T-helper 17 cell (primary cell): ENCODE data around the gene SURF4. TPM values are rescaled to one million over a fixed set of nuclear protein-coding genes. Genes with fewer than 3 reads are reported as not detected.
"Not testable (repeated sequence)": the region's sequence is repeated elsewhere in the genome, so short reads cannot be mapped to it uniquely, and the experiment has no call there.

Experiments
- ATAC-seq: fragments of 150-1000 bp; cut with Tn5 transposase; 2 replicates; pipeline ENCODE4 v1.10.0; 2021; ENCODE audit warnings: mild to moderate bottlenecking, moderate library complexity
- DNase-seq, 3 donors: peaks; one replicate each; pipeline versions ENCODE4 v3.0.0 to v3.0.0-alpha.2; 2020 to 2021
- H3K9me3 ChIP-seq: one replicate; pipeline ENCODE4 v1.7.0; 2013; ENCODE audit warnings: low read length, mild to moderate bottlenecking; ENCODE audit not compliant: control insufficient read depth, poor library complexity, severe bottlenecking
- H3K27ac Mint-ChIP-seq: one replicate; pipeline ENCODE4 v1.8.0; 2022; ENCODE audit warnings: mild to moderate bottlenecking, moderate library complexity, mixed read lengths
- H3K27me3 Mint-ChIP-seq: one replicate; pipeline ENCODE4 v1.8.0; 2022; ENCODE audit warnings: mixed read lengths
- H3K36me3 Mint-ChIP-seq: one replicate; pipeline ENCODE4 v1.8.0; 2022; ENCODE audit warnings: low read depth, mixed read lengths
- H3K4me1 Mint-ChIP-seq: one replicate; pipeline ENCODE4 v1.8.0; 2022; ENCODE audit warnings: mild to moderate bottlenecking, mixed read lengths
- H3K4me3 Mint-ChIP-seq: one replicate; pipeline ENCODE4 v1.8.0; 2022; ENCODE audit warnings: mild to moderate bottlenecking, moderate library complexity, mixed read lengths
- total RNA-seq, 4 donors: library from RNA in 2 of 4; stranded (reverse) in 2 of 4; gene quantifications; one replicate each; pipeline ENCODE4 v1.2.3 and lab custom pipeline; 2022 to 2026

Gene SURF4
- total RNA-seq, 2 donors from 2014 or later, result 116 to 124 TPM

GRCh38 chr9:133405508-133406438, 29.9 kb upstream of the SURF4 start:
- DNase-seq (no peak), ATAC-seq (no peak)
- Mint-ChIP-seq H3K4me3 (no peak overlapping the region), H3K4me1 (peaks cover 7% of the 10 kb centered on the region), H3K27me3 (no peaks in the 10 kb centered on the region), H3K36me3 (peaks cover 7% of the 10 kb centered on the region), H3K27ac (peak overlapping the region; percentile 79)
- H3K9me3 ChIP-seq, result no peaks in the 10 kb centered on the region

GRCh38 chr9:133404454-133405002, 28.7 kb upstream of the SURF4 start:
- DNase-seq, result no peak
- H3K27ac Mint-ChIP-seq, result no peak overlapping the region
- H3K4me1 Mint-ChIP-seq, result peaks cover 7% of the 10 kb centered on the region
- ATAC-seq, result no peak
- no peaks in the 10 kb centered on the region for H3K9me3 ChIP-seq
- no peak overlapping the region for H3K4me3 Mint-ChIP-seq
- no peaks in the 10 kb centered on the region for H3K27me3 Mint-ChIP-seq
- H3K36me3 Mint-ChIP-seq, result peaks cover 3% of the 10 kb centered on the region

DNA sequence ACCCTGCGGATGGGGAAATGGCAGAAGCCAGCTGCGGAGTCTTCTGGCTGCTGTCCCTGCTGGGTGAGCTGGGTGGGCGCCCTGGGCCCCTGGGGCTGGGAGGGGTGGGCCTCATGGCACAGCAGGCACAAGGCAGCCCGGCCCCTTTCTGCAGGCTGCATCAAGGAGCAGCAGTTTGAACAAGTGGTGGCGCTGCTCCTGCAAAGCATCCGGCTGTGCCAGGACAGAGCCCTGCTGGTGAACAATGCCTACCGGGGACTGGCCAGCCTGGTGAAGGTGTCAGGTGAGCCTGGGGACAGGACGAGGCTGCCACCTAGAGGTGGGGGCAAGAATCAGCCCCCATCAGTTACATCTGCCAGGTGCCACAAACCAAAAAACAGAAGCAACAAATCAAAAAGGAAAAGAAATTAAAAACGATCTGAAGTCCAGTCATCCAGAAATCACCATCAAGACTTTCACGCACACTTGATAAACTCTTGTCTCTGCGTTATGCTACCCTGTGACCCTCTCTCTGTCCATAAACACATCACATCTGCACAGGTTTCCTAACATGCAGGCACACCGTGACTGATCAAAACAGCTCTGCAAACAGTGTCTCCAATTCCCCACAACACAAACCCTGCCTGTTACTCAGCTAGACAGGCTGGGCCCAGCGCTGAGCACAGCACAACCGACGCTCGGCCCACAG, 28.1 kb upstream of the SURF4 start:
- H3K4me3 Mint-ChIP-seq, result no peak overlapping the region
- DNase-seq, result peak; percentile 35 to 59 (median 41)
- no peaks in the 10 kb centered on the region for H3K9me3 ChIP-seq
- H3K27me3 Mint-ChIP-seq, result no peaks in the 10 kb centered on the region
- H3K36me3 Mint-ChIP-seq, result peaks cover 3% of the 10 kb centered on the region
- no peak overlapping the region for H3K27ac Mint-ChIP-seq
- ATAC-seq, result peak; percentile 49
- peaks cover 7% of the 10 kb centered on the region for H3K4me1 Mint-ChIP-seq

- no peaks in the 10 kb centered on the region for H3K27me3 Mint-ChIP-seq
- no peak overlapping the region for H3K4me3 Mint-ChIP-seq
- H3K4me1 Mint-ChIP-seq, result peaks cover 7% of the 10 kb centered on the region
- H3K36me3 Mint-ChIP-seq, result peaks cover 3% of the 10 kb centered on the region
- peak overlapping the region; percentile 9 for H3K27ac Mint-ChIP-seq
- no peak for DNase-seq
- ATAC-seq, result no peak
- H3K9me3 ChIP-seq, result no peaks in the 10 kb centered on the region
Measured at GRCh38 chr9:133402689-133403088, 26.8 kb upstream of the SURF4 start.

DNA sequence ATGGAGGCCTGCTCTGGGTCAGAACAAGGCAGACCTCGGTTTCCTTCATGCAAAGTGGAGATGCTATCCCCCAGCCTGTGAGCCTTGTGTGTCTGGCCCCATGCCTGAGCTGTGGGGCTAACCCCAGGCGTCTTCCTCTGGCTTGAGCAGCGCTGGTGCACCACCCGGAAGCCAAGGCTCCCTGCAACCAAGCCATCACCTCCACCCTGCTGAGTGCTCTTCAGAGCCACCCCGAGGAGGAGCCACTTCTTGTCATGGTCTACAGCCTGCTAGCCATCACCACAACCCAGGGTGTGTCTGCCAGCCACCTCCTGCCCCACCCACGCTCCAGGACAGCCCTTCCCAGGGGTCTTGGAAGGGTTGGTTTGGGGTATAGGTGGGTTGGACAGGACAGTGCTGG, 25.7 kb upstream of the SURF4 start:
- Mint-ChIP-seq H3K4me1 (peaks cover 6% of the 10 kb centered on the region), H3K36me3 (peaks cover 3% of the 10 kb centered on the region), H3K27ac (peak overlapping the region; percentile 9), H3K27me3 (no peaks in the 10 kb centered on the region), H3K4me3 (no peak overlapping the region)
- H3K9me3 ChIP-seq, result no peaks in the 10 kb centered on the region
- ATAC-seq, result no peak
- DNase-seq, result no peak

GRCh38 chr9:133400292-133400691, 24.4 kb upstream of the SURF4 start:
- no peak for DNase-seq
- H3K4me1 Mint-ChIP-seq, result peaks cover 6% of the 10 kb centered on the region
- H3K27me3 Mint-ChIP-seq, result no peaks in the 10 kb centered on the region
- no peaks in the 10 kb centered on the region for H3K9me3 ChIP-seq
- H3K27ac Mint-ChIP-seq, result no peak overlapping the region
- no peak for ATAC-seq
- H3K36me3 Mint-ChIP-seq, result no peaks in the 10 kb centered on the region
- H3K4me3 Mint-ChIP-seq, result no peak overlapping the region

GRCh38 chr9:133397895-133398294, 22.0 kb upstream of the SURF4 start:
- H3K36me3 Mint-ChIP-seq, result no peaks in the 10 kb centered on the region
- no peak for DNase-seq
- H3K27me3 Mint-ChIP-seq, result no peaks in the 10 kb centered on the region
- H3K4me1 Mint-ChIP-seq, result peaks cover 6% of the 10 kb centered on the region
- H3K4me3 Mint-ChIP-seq, result no peak overlapping the region
- no peaks in the 10 kb centered on the region for H3K9me3 ChIP-seq
- ATAC-seq, result no peak
- H3K27ac Mint-ChIP-seq, result no peak overlapping the region

DNA sequence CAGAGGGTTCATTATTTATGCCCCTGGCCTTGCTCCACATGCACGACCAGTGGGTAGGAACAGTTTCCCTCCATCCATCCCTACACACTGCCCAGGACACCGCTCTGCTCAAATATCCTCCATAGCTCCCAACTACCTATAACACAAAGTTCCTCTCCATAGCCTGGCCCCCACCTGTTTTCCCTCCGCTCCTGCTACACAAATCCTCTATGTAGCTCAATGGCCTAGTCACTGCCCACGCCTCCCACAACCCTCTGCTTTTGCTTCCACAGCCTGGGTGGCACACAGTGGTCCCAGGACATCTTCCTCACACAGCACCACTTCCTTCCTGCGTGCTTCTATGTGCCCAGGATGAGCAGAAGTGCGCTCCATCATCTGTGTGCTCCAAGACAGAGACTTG, 21.5 kb upstream of the SURF4 start:
- no peak for ATAC-seq
- Mint-ChIP-seq H3K4me3 (no peak overlapping the region), H3K4me1 (peaks cover 6% of the 10 kb centered on the region), H3K36me3 (no peaks in the 10 kb centered on the region), H3K27me3 (no peaks in the 10 kb centered on the region), H3K27ac (no peak overlapping the region)
- DNase-seq, result no peak
- no peaks in the 10 kb centered on the region for H3K9me3 ChIP-seq

DNA sequence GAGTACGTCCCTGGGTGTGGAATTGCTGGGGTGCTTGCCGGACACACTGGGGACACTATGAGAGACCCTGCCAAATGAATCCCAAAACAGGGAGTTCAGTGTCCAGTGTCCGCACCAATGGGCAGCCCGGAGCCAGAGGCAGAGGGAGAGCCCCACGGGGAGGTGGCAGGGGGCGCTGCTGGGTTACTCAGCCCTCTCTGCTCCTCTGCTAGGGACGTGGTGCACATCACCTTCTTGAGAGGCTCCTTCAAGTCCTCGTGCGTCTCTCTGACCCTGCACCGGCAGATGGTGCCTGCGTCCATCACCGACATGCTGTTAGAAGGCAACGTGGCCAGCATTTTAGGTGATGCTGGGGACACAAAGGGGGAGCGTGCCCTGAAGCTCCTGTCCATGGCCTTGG, 21.1 kb upstream of the SURF4 start:
- Mint-ChIP-seq H3K36me3 (no peaks in the 10 kb centered on the region), H3K27ac (no peak overlapping the region), H3K27me3 (no peaks in the 10 kb centered on the region), H3K4me3 (no peak overlapping the region), H3K4me1 (peaks cover 5% of the 10 kb centered on the region)
- H3K9me3 ChIP-seq, result no peaks in the 10 kb centered on the region
- ATAC-seq (no peak), DNase-seq (no peak)

- no peaks in the 10 kb centered on the region for H3K36me3 Mint-ChIP-seq
- H3K9me3 ChIP-seq, result no peaks in the 10 kb centered on the region
- H3K4me1 Mint-ChIP-seq, result peaks cover 5% of the 10 kb centered on the region
- no peak overlapping the region for H3K4me3 Mint-ChIP-seq
- ATAC-seq (no peak), DNase-seq (no peak)
- H3K27ac Mint-ChIP-seq, result no peak overlapping the region
- H3K27me3 Mint-ChIP-seq, result peaks cover 10% of the 10 kb centered on the region
Measured at GRCh38 chr9:133394687-133395271, 18.9 kb upstream of the SURF4 start.

- DNase-seq (no peak), ATAC-seq (no peak)
- Mint-ChIP-seq H3K27ac (no peak overlapping the region), H3K4me3 (no peak overlapping the region), H3K27me3 (peaks cover 16% of the 10 kb centered on the region), H3K4me1 (peaks cover 7% of the 10 kb centered on the region), H3K36me3 (no peaks in the 10 kb centered on the region)
- no peaks in the 10 kb centered on the region for H3K9me3 ChIP-seq
Measured at GRCh38 chr9:133393399-133393798, 17.5 kb upstream of the SURF4 start.

GRCh38 chr9:133392308-133392707, 16.4 kb upstream of the SURF4 start:
- not testable (repeated sequence) for H3K4me1 Mint-ChIP-seq, H3K27ac Mint-ChIP-seq, H3K36me3 Mint-ChIP-seq, H3K4me3 Mint-ChIP-seq, DNase-seq, H3K9me3 ChIP-seq, ATAC-seq
- peaks cover 16% of the 10 kb centered on the region for H3K27me3 Mint-ChIP-seq

DNA sequence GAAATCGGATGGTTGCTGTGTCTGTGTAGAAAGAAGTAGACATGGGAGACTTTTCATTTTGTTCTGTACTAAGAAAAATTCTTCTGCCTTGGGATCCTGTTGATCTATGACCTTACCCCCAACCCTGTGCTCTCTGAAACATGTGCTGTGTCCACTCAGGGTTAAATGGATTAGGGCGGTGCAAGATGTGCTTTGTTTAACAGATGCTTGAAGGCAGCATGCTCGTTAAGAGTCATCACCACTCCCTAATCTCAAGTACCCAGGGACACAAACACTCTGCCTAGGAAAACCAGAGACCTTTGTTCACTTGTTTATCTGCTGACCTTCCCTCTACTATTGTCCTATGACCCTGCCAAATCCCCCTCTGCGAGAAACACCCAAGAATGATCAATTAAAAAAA, 15.6 kb upstream of the SURF4 start:
- ATAC-seq, H3K4me3 Mint-ChIP-seq, H3K4me1 Mint-ChIP-seq, H3K27ac Mint-ChIP-seq, H3K36me3 Mint-ChIP-seq, H3K9me3 ChIP-seq, DNase-seq: not testable (repeated sequence)
- peaks cover 16% of the 10 kb centered on the region for H3K27me3 Mint-ChIP-seq
